ENCODE data around the gene RNF214.

Gene RNF214

DNA sequence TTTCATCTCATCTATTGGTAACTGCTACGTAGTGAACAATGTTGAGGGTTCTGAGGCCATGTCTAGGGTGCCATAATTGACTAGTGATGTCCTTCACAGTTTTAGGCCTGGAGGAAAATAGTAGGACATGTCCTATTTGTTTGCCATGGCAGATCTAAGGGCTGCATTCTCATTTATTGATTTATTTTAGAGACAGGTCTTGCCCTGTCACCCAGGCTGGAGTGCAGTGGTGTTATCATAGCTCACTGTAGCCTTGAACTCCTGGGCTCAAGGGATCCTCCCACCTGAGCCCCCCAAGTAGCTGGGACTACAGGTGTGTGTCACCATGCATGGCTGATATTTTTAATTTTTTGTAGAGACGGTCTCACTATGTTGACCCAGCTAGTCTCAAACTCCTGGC lies 100.4 kb downstream of the RNF214 start:
- no peak overlapping the region for H3K27ac ChIP-seq (ENCODE audit: low read depth, low read length)
- no peaks in the 10 kb centered on the region for H3K9me3 ChIP-seq (ENCODE audit: low read length)

GRCh38 chr11:117333917-117334316 lies 101.4 kb downstream of the RNF214 start:
- no peak overlapping the region for H3K27ac ChIP-seq (ENCODE audit: low read depth, low read length)
- H3K9ac ChIP-seq (ENCODE audit: low read length): no peak overlapping the region
- peaks cover 16% of the 10 kb centered on the region for H3K36me3 ChIP-seq (ENCODE audit: insufficient read depth, low read length)
- peaks cover 6% of the 10 kb centered on the region for H3K4me1 ChIP-seq (ENCODE audit: insufficient read depth, low read length)
- no peaks in the 10 kb centered on the region for H3K9me3 ChIP-seq (ENCODE audit: low read length)
- no peaks in the 10 kb centered on the region for H3K27me3 ChIP-seq (ENCODE audit: control insufficient read depth in 1 of 2, insufficient read depth in 2 of 2, low read length in 2 of 2)
- no peak overlapping the region for H3K4me3 ChIP-seq (ENCODE audit: low read depth in 1 of 2, low read length in 2 of 2)

More for the DNA sequence above, 100.4 kb downstream of the RNF214 start:
- Histone ChIP-seq H3K36me3 (ENCODE audit: insufficient read depth, low read length) (peaks cover 6% of the 10 kb centered on the region), H3K4me1 (ENCODE audit: insufficient read depth, low read length) (peaks cover 11% of the 10 kb centered on the region), H3K9ac (ENCODE audit: low read length) (no peak overlapping the region), H3K4me3 (ENCODE audit: low read depth in 1 of 2, low read length in 2 of 2) (no peak overlapping the region), H3K27me3 (ENCODE audit: control insufficient read depth in 1 of 2, insufficient read depth in 2 of 2, low read length in 2 of 2) (no peaks in the 10 kb centered on the region)

- Histone ChIP-seq H3K4me1 (ENCODE audit: insufficient read depth, low read length) (no peaks in the 10 kb centered on the region), H3K9me3 (ENCODE audit: low read length) (no peaks in the 10 kb centered on the region), H3K27me3 (ENCODE audit: control insufficient read depth in 1 of 2, insufficient read depth in 2 of 2, low read length in 2 of 2) (no peaks in the 10 kb centered on the region), H3K36me3 (ENCODE audit: insufficient read depth, low read length) (peaks cover 21% of the 10 kb centered on the region), H3K27ac (ENCODE audit: low read depth, low read length) (no peak overlapping the region), H3K4me3 (ENCODE audit: low read depth in 1 of 2, low read length in 2 of 2) (no peak overlapping the region), H3K9ac (ENCODE audit: low read length) (no peak overlapping the region)
Measured at GRCh38 chr11:117334896-117335295, 102.4 kb downstream of the RNF214 start.

DNA sequence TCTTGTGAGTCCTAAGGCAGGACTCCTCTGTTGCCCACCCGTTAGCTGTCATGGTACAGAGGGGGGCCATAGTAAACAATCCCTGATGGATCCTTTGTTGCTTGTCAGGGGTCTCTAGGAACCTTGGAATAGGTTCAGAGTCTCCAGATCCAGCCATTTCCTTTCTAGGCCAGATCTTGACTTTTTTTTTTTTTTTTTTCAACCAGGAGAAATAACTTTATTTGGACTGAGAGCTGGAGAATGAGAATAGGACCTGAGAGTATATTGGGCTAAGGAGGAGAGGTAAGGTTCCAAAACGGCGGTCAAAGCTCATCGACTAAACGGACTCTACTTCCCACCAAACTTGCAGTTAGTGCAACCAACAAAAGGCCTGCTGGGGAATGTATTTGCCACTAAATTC lies 102.9 kb downstream of the RNF214 start:
- Histone ChIP-seq H3K4me1 (ENCODE audit: insufficient read depth, low read length) (no peaks in the 10 kb centered on the region), H3K4me3 (ENCODE audit: low read depth in 1 of 2, low read length in 2 of 2) (no peak overlapping the region), H3K9ac (ENCODE audit: low read length) (no peak overlapping the region), H3K27ac (ENCODE audit: low read depth, low read length) (no peak overlapping the region), H3K27me3 (ENCODE audit: control insufficient read depth in 1 of 2, insufficient read depth in 2 of 2, low read length in 2 of 2) (no peaks in the 10 kb centered on the region), H3K9me3 (ENCODE audit: low read length) (no peaks in the 10 kb centered on the region), H3K36me3 (ENCODE audit: insufficient read depth, low read length) (peaks cover 26% of the 10 kb centered on the region)
